GM23338 (cell line): Measurements from ENCODE around the gene RAI14. TPM values are rescaled to one million over a fixed set of nuclear protein-coding genes. Genes with fewer than 3 reads are reported as not detected.

ENCODE experiments used
- ATAC-seq: fragments of 200-7000 bp; cut with Tn5 transposase; 3 replicates; pipeline ENCODE4 v1.9.1; 2020
- DNase-seq: peaks from one replicate; pipeline ENCODE4 v3.0.0-alpha.2; 2015; ENCODE audit warnings: low spot score
- H2AFZ ChIP-seq: fragments of 200-600 bp; sonication (generic); 2 replicates; pipeline ENCODE4 v1.8.0; 2016; ENCODE audit warnings: antibody characterized with exemption, mild to moderate bottlenecking, moderate library complexity
- H3F3A ChIP-seq: fragments of 200-600 bp; sonication (generic); replicated peaks from 2 replicates; pipeline ENCODE4 v1.8.0; 2017; ENCODE audit warnings: antibody characterized with exemption, mixed run types, low read depth
- H3K27ac ChIP-seq: fragments of 200-600 bp; sonication (generic); 2 replicates; pipeline ENCODE4 v1.6.1; 2016; ENCODE audit warnings: low read depth
- H3K27me3 ChIP-seq: fragments of 200-600 bp; sonication (generic); 2 replicates; pipeline ENCODE4 v1.8.0; 2016; ENCODE audit warnings: mild to moderate bottlenecking, mixed run types, moderate library complexity; ENCODE audit not compliant: insufficient read depth
- H3K36me3 ChIP-seq: fragments of 200-600 bp; sonication (generic); 2 replicates; pipeline ENCODE4 v1.8.0; 2016; ENCODE audit warnings: mild to moderate bottlenecking; ENCODE audit not compliant: insufficient read depth
- H3K4me1 ChIP-seq: fragments of 200-600 bp; sonication (generic); 2 replicates; pipeline ENCODE4 v1.8.0; 2016; ENCODE audit warnings: mild to moderate bottlenecking, moderate library complexity; ENCODE audit not compliant: insufficient read depth
- H3K4me2 ChIP-seq: fragments of 200-600 bp; sonication (generic); 2 replicates; pipeline ENCODE4 v1.7.1; 2017; ENCODE audit warnings: mixed run types
- H3K4me3 ChIP-seq: fragments of 200-600 bp; sonication (generic); 2 replicates; pipeline ENCODE4 v1.6.1; 2016; ENCODE audit warnings: mixed run types
- H3K79me2 ChIP-seq: fragments of 200-600 bp; sonication (generic); replicated peaks from 2 replicates; pipeline ENCODE4 v1.8.0; 2017; ENCODE audit warnings: mild to moderate bottlenecking; ENCODE audit not compliant: insufficient read depth
- H3K9me2 ChIP-seq: fragments of 200-600 bp; sonication (generic); 2 replicates; pipeline ENCODE4 v1.8.0; 2017; ENCODE audit not compliant: insufficient read depth
- H4K20me1 ChIP-seq: fragments of 200-600 bp; sonication (generic); replicated peaks from 2 replicates; pipeline ENCODE4 v1.8.0; 2017; ENCODE audit warnings: mild to moderate bottlenecking; ENCODE audit not compliant: insufficient read depth
- H3K27ac Mint-ChIP-seq: 2 replicates; pipeline ENCODE4 v1.8.0; 2020; ENCODE audit warnings: inconsistent platforms, mild to moderate bottlenecking, moderate library complexity, mixed read lengths
- H3K27me3 Mint-ChIP-seq: 3 replicates; pipeline ENCODE4 v1.8.0; 2022; ENCODE audit warnings: low read depth, mild to moderate bottlenecking, moderate library complexity, mixed read lengths, inconsistent platforms; ENCODE audit not compliant: insufficient read depth, poor library complexity
- H3K36me3 Mint-ChIP-seq: 3 replicates; pipeline ENCODE4 v1.8.0; 2021; ENCODE audit warnings: low read depth, mild to moderate bottlenecking, inconsistent platforms, moderate library complexity, mixed read lengths
- H3K4me1 Mint-ChIP-seq: 3 replicates; pipeline ENCODE4 v1.8.0; 2020; ENCODE audit warnings: mild to moderate bottlenecking, inconsistent platforms, mixed read lengths
- H3K4me3 Mint-ChIP-seq: 3 replicates; pipeline ENCODE4 v1.8.0; 2021; ENCODE audit warnings: moderate library complexity, mild to moderate bottlenecking, inconsistent platforms, mixed read lengths
- H3K9me3 Mint-ChIP-seq: 3 replicates; pipeline ENCODE4 v1.8.0; 2020; ENCODE audit warnings: moderate library complexity, mild to moderate bottlenecking, inconsistent platforms, mixed read lengths
- CREB1 ChIP-seq: fragments of 250-450 bp; sonication (Bioruptor Pico); IDR thresholded peaks from 2 replicates; pipeline ENCODE4 v1.5.0; 2020; ENCODE audit warnings: low read depth, mild to moderate bottlenecking, moderate library complexity
- ETS1 ChIP-seq: IDR thresholded peaks from 2 replicates; pipeline ENCODE4 v1.6.1; 2016; ENCODE audit warnings: antibody characterized with exemption
- EZH2 ChIP-seq: fragments of 200-600 bp; sonication (generic); IDR thresholded peaks from one replicate; pipeline ENCODE4 v1.8.0; 2017; ENCODE audit warnings: antibody characterized with exemption, mild to moderate bottlenecking, low read depth; ENCODE audit not compliant: unreplicated experiment
- EZH2phosphoT487 ChIP-seq: fragments of 200-600 bp; sonication (generic); IDR thresholded peaks from one replicate; pipeline ENCODE4 v1.8.1; 2018; ENCODE audit warnings: antibody characterized with exemption; ENCODE audit not compliant: unreplicated experiment
- JUNB ChIP-seq: IDR thresholded peaks from one replicate; pipeline ENCODE4 v1.6.1; 2016; ENCODE audit warnings: antibody characterized with exemption; ENCODE audit not compliant: unreplicated experiment
- NANOG ChIP-seq: IDR thresholded peaks from 2 replicates; pipeline ENCODE4 v1.6.1; 2016; ENCODE audit warnings: antibody characterized with exemption, borderline replicate concordance
- POLR2AphosphoS5 ChIP-seq: IDR thresholded peaks from 2 replicates; pipeline ENCODE4 v1.6.1; 2016; ENCODE audit warnings: antibody characterized with exemption, low read depth
- STAT1 ChIP-seq: IDR thresholded peaks from one replicate; pipeline ENCODE4 v1.6.1; 2016; ENCODE audit warnings: antibody characterized with exemption; ENCODE audit not compliant: unreplicated experiment
- ZNF114 ChIP-seq: fragments of 250-450 bp; sonication (Bioruptor Pico); IDR thresholded peaks from 2 replicates; pipeline ENCODE4 v1.5.0; 2020; ENCODE audit warnings: mild to moderate bottlenecking, moderate library complexity
- ZNF331 ChIP-seq: fragments of 250-450 bp; sonication (Bioruptor Pico); IDR thresholded peaks from 2 replicates; pipeline ENCODE4 v1.5.0; 2020; ENCODE audit warnings: low read depth, mild to moderate bottlenecking, moderate library complexity
- polyA plus RNA-seq: library from polyadenylated mRNA; unstranded; fragments of >200 nt; fragmentation: Nextera tagmentation; extraction: Ambion mirVana; gene quantifications from 2 replicates; pipeline ENCODE4 v1.2.1, GENCODE V29; 2016
- total RNA-seq: library from RNA; depleted of rRNA; stranded (reverse); fragments of >200 nt; shearing (Covaris generic); gene quantifications from 2 replicates; pipeline ENCODE4 v1.2.3, GENCODE V29; 2014
- TF ChIP-seq, protein P1 (sequence below): IDR thresholded peaks from one replicate; pipeline ENCODE4 v1.6.1; 2018; ENCODE audit warnings: antibody characterized with exemption; ENCODE audit not compliant: unreplicated experiment
- TF ChIP-seq, protein P2 (sequence below), 2 experiments: fragments of 200-600 bp in 1 of 2; sonication (generic) in 1 of 2; conservative IDR thresholded peaks; 2 replicates each; pipeline versions ENCODE4 v1.5.1 to v1.6.1; 2016 to 2017; ENCODE audit warnings: antibody characterized with exemption in 2 of 2, low read depth in 2 of 2, mild to moderate bottlenecking in 2 of 2, moderate library complexity in 1 of 2
- TF ChIP-seq, protein P3 (sequence below): fragments of 250-450 bp; sonication (Bioruptor Pico); IDR thresholded peaks from 2 replicates; pipeline ENCODE4 v1.5.0; 2020; ENCODE audit warnings: mild to moderate bottlenecking, moderate library complexity

The RAI14 gene
- total and polyA plus RNA-seq, 2 experiments from 2014 or later, result 58.8 to 95.8 TPM

GRCh38 chr5:34841816-34842215 is 185.7 kb downstream of the RAI14 start:
- DNase-seq, result no peak
- Histone ChIP-seq H3K4me2 (no peak overlapping the region), H3K27ac (no peak overlapping the region), H3K79me2 (no peaks in the 10 kb centered on the region), H3K4me1 (peaks cover 12% of the 10 kb centered on the region; the same call in 1 of the 2 replicates), H3K4me3 (no peak overlapping the region), H3F3A (peaks cover 3% of the 10 kb centered on the region; the same call in 1 of the 2 replicates), H3K9me2 (no peaks in the 10 kb centered on the region), H4K20me1 (no peaks in the 10 kb centered on the region), H2AFZ (no peak overlapping the region), H3K36me3 (no peaks in the 10 kb centered on the region), H3K27me3 (no peaks in the 10 kb centered on the region)
- H3K36me3 Mint-ChIP-seq, result peaks cover 27% of the 10 kb centered on the region; the same call in 2 of the 3 replicates
- no peak overlapping the region for H3K4me3 Mint-ChIP-seq
- no peak for TF ChIP-seq ZNF114 (CRISPR knock-in tag)
- no peak for TF ChIP-seq ZNF331 (CRISPR knock-in tag)
- TF ChIP-seq JUNB, result no peak
- TF ChIP-seq STAT1, result no peak
- TF ChIP-seq POLR2AphosphoS5, result no peak
- TF ChIP-seq EZH2, result no peak
- TF ChIP-seq ETS1, result no peak
- TF ChIP-seq, protein P1, sequence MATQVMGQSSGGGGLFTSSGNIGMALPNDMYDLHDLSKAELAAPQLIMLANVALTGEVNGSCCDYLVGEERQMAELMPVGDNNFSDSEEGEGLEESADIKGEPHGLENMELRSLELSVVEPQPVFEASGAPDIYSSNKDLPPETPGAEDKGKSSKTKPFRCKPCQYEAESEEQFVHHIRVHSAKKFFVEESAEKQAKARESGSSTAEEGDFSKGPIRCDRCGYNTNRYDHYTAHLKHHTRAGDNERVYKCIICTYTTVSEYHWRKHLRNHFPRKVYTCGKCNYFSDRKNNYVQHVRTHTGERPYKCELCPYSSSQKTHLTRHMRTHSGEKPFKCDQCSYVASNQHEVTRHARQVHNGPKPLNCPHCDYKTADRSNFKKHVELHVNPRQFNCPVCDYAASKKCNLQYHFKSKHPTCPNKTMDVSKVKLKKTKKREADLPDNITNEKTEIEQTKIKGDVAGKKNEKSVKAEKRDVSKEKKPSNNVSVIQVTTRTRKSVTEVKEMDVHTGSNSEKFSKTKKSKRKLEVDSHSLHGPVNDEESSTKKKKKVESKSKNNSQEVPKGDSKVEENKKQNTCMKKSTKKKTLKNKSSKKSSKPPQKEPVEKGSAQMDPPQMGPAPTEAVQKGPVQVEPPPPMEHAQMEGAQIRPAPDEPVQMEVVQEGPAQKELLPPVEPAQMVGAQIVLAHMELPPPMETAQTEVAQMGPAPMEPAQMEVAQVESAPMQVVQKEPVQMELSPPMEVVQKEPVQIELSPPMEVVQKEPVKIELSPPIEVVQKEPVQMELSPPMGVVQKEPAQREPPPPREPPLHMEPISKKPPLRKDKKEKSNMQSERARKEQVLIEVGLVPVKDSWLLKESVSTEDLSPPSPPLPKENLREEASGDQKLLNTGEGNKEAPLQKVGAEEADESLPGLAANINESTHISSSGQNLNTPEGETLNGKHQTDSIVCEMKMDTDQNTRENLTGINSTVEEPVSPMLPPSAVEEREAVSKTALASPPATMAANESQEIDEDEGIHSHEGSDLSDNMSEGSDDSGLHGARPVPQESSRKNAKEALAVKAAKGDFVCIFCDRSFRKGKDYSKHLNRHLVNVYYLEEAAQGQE, result no peak
- TF ChIP-seq, protein P2, sequence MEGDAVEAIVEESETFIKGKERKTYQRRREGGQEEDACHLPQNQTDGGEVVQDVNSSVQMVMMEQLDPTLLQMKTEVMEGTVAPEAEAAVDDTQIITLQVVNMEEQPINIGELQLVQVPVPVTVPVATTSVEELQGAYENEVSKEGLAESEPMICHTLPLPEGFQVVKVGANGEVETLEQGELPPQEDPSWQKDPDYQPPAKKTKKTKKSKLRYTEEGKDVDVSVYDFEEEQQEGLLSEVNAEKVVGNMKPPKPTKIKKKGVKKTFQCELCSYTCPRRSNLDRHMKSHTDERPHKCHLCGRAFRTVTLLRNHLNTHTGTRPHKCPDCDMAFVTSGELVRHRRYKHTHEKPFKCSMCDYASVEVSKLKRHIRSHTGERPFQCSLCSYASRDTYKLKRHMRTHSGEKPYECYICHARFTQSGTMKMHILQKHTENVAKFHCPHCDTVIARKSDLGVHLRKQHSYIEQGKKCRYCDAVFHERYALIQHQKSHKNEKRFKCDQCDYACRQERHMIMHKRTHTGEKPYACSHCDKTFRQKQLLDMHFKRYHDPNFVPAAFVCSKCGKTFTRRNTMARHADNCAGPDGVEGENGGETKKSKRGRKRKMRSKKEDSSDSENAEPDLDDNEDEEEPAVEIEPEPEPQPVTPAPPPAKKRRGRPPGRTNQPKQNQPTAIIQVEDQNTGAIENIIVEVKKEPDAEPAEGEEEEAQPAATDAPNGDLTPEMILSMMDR (conservative IDR thresholded peaks at IDR 0.05; ENCODE audit: low read depth in 2 of 2), result no peak
- TF ChIP-seq CREB1 (CRISPR knock-in tag), result no peak
- TF ChIP-seq NANOG, result no peak
- TF ChIP-seq, protein P3, sequence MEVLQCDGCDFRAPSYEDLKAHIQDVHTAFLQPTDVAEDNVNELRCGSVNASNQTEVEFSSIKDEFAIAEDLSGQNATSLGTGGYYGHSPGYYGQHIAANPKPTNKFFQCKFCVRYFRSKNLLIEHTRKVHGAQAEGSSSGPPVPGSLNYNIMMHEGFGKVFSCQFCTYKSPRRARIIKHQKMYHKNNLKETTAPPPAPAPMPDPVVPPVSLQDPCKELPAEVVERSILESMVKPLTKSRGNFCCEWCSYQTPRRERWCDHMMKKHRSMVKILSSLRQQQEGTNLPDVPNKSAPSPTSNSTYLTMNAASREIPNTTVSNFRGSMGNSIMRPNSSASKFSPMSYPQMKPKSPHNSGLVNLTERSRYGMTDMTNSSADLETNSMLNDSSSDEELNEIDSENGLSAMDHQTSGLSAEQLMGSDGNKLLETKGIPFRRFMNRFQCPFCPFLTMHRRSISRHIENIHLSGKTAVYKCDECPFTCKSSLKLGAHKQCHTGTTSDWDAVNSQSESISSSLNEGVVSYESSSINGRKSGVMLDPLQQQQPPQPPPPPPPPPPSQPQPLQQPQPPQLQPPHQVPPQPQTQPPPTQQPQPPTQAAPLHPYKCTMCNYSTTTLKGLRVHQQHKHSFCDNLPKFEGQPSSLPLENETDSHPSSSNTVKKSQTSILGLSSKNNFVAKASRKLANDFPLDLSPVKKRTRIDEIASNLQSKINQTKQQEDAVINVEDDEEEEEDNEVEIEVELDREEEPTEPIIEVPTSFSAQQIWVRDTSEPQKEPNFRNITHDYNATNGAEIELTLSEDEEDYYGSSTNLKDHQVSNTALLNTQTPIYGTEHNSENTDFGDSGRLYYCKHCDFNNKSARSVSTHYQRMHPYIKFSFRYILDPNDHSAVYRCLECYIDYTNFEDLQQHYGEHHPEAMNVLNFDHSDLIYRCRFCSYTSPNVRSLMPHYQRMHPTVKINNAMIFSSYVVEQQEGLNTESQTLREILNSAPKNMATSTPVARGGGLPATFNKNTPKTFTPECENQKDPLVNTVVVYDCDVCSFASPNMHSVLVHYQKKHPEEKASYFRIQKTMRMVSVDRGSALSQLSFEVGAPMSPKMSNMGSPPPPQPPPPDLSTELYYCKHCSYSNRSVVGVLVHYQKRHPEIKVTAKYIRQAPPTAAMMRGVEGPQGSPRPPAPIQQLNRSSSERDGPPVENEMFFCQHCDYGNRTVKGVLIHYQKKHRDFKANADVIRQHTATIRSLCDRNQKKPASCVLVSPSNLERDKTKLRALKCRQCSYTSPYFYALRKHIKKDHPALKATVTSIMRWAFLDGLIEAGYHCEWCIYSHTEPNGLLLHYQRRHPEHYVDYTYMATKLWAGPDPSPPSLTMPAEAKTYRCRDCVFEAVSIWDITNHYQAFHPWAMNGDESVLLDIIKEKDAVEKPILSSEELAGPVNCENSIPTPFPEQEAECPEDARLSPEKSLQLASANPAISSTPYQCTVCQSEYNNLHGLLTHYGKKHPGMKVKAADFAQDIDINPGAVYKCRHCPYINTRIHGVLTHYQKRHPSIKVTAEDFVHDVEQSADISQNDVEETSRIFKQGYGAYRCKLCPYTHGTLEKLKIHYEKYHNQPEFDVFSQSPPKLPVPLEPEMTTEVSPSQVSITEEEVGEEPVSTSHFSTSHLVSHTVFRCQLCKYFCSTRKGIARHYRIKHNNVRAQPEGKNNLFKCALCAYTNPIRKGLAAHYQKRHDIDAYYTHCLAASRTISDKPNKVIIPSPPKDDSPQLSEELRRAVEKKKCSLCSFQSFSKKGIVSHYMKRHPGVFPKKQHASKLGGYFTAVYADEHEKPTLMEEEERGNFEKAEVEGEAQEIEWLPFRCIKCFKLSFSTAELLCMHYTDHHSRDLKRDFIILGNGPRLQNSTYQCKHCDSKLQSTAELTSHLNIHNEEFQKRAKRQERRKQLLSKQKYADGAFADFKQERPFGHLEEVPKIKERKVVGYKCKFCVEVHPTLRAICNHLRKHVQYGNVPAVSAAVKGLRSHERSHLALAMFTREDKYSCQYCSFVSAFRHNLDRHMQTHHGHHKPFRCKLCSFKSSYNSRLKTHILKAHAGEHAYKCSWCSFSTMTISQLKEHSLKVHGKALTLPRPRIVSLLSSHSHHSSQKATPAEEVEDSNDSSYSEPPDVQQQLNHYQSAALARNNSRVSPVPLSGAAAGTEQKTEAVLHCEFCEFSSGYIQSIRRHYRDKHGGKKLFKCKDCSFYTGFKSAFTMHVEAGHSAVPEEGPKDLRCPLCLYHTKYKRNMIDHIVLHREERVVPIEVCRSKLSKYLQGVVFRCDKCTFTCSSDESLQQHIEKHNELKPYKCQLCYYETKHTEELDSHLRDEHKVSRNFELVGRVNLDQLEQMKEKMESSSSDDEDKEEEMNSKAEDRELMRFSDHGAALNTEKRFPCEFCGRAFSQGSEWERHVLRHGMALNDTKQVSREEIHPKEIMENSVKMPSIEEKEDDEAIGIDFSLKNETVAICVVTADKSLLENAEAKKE (CRISPR knock-in tag), result no peak
- TF ChIP-seq EZH2phosphoT487, result no peak
- no peak overlapping the region for H3K27ac Mint-ChIP-seq
- peaks cover 4% of the 10 kb centered on the region for H3K9me3 Mint-ChIP-seq
- peaks cover 5% of the 10 kb centered on the region for H3K27me3 Mint-ChIP-seq
- ATAC-seq, result no peak
- H3K4me1 Mint-ChIP-seq, result peaks cover 19% of the 10 kb centered on the region
